SK-N-SH treated with all-trans-retinoic acid at 6 μM for 48 hours (cell line): ENCODE results near the gene CHST13.

ENCODE experiments used
- ATAC-seq: fragments of 200-7000 bp; cut with Tn5 transposase; 3 replicates; pipeline ENCODE4 v1.9.1; 2020; ENCODE audit warnings: mild to moderate bottlenecking, moderate library complexity
- ARNTL ChIP-seq: fragments of 450-650 bp; formaldehyde crosslinking; IDR thresholded peaks from 2 replicates; pipeline ENCODE4 v1.5.0; 2020; ENCODE audit warnings: low read depth, mild to moderate bottlenecking, moderate library complexity, borderline replicate concordance
- BACH2 ChIP-seq: fragments of 250-450 bp; sonication (Bioruptor Pico); IDR thresholded peaks from 2 replicates; pipeline ENCODE4 v1.9.0; 2021; ENCODE audit warnings: mild to moderate bottlenecking, borderline replicate concordance
- CSDC2 ChIP-seq: fragments of 250-450 bp; sonication (Bioruptor Pico); IDR thresholded peaks from 2 replicates; pipeline ENCODE4 v1.5.0; 2020; ENCODE audit warnings: mild to moderate bottlenecking, moderate library complexity
- CSRNP3 ChIP-seq: fragments of 250-450 bp; sonication (Bioruptor Pico); IDR thresholded peaks from 2 replicates; pipeline ENCODE4 v1.5.1; 2021; ENCODE audit warnings: mild to moderate bottlenecking, moderate library complexity
- ESRRG ChIP-seq: fragments of 250-450 bp; sonication (Bioruptor Pico); IDR thresholded peaks from 2 replicates; pipeline ENCODE4 v1.6.1; 2021; ENCODE audit warnings: mild to moderate bottlenecking
- GLIS3 ChIP-seq: fragments of 250-450 bp; sonication (Bioruptor Pico); IDR thresholded peaks from 2 replicates; pipeline ENCODE4 v1.5.0; 2020; ENCODE audit warnings: mild to moderate bottlenecking, moderate library complexity
- ISL1 ChIP-seq: fragments of 250-450 bp; sonication (Bioruptor Pico); IDR thresholded peaks from 2 replicates; pipeline ENCODE4 v2.1.2; 2022; ENCODE audit warnings: mild to moderate bottlenecking, moderate library complexity
- OSR1 ChIP-seq: fragments of 250-450 bp; sonication (Bioruptor Pico); IDR thresholded peaks from 2 replicates; pipeline ENCODE4 v1.8.0; 2022; ENCODE audit warnings: moderate library complexity, mild to moderate bottlenecking, inconsistent platforms
- PATZ1 ChIP-seq: fragments of 250-450 bp; sonication (Bioruptor Pico); IDR thresholded peaks from 2 replicates; pipeline ENCODE4 v1.8.0; 2020; ENCODE audit warnings: mild to moderate bottlenecking, moderate library complexity, borderline replicate concordance
- POU6F1 ChIP-seq: fragments of 250-450 bp; sonication (Bioruptor Pico); IDR thresholded peaks from 2 replicates; pipeline ENCODE4 v1.8.0; 2021; ENCODE audit warnings: low read depth, mild to moderate bottlenecking, moderate library complexity, borderline replicate concordance
- PPARA ChIP-seq: fragments of 250-450 bp; sonication (Bioruptor Pico); IDR thresholded peaks from 2 replicates; pipeline ENCODE4 v1.5.0; 2020; ENCODE audit warnings: mild to moderate bottlenecking, borderline replicate concordance
- RARB ChIP-seq: fragments of 250-450 bp; sonication (Bioruptor Pico); IDR thresholded peaks from 2 replicates; pipeline ENCODE4 v1.8.0; 2021; ENCODE audit warnings: mild to moderate bottlenecking, moderate library complexity
- SNAI2 ChIP-seq: fragments of 250-450 bp; sonication (Bioruptor Pico); IDR thresholded peaks from 2 replicates; pipeline ENCODE4 v1.5.0; 2020; ENCODE audit warnings: mild to moderate bottlenecking, moderate library complexity
- TCF4 ChIP-seq: fragments of 250-450 bp; sonication (Bioruptor Pico); IDR thresholded peaks from 2 replicates; pipeline ENCODE4 v1.8.0; 2021; ENCODE audit warnings: mild to moderate bottlenecking, moderate library complexity, borderline replicate concordance
- TOX ChIP-seq: fragments of 250-450 bp; sonication (Bioruptor Pico); IDR thresholded peaks from 2 replicates; pipeline ENCODE4 v1.8.0; 2021; ENCODE audit warnings: mild to moderate bottlenecking, moderate library complexity, borderline replicate concordance
- ZC3H10 ChIP-seq: fragments of 250-450 bp; sonication (Bioruptor Pico); IDR thresholded peaks from 2 replicates; pipeline ENCODE4 v1.5.1; 2021; ENCODE audit warnings: mild to moderate bottlenecking, moderate library complexity
- ZFP3 ChIP-seq: fragments of 250-450 bp; sonication (Bioruptor Pico); IDR thresholded peaks from 2 replicates; pipeline ENCODE4 v1.5.0; 2020; ENCODE audit warnings: mild to moderate bottlenecking, moderate library complexity
- ZFP30 ChIP-seq: fragments of 450-650 bp; formaldehyde crosslinking; IDR thresholded peaks from 2 replicates; pipeline ENCODE4 v1.5.0; 2022; ENCODE audit warnings: mild to moderate bottlenecking, moderate library complexity
- ZNF565 ChIP-seq: fragments of 450-650 bp; formaldehyde crosslinking; conservative IDR thresholded peaks from 2 replicates; pipeline ENCODE4 v1.5.0; 2020; ENCODE audit warnings: low read depth, mild to moderate bottlenecking, moderate library complexity
- ZNF70 ChIP-seq: fragments of 450-650 bp; formaldehyde crosslinking; IDR thresholded peaks from 2 replicates; pipeline ENCODE4 v1.5.0; 2020; ENCODE audit warnings: mild to moderate bottlenecking, moderate library complexity
- ZNF8 ChIP-seq: fragments of 450-650 bp; formaldehyde crosslinking; IDR thresholded peaks from 2 replicates; pipeline ENCODE4 v1.5.0; 2020; ENCODE audit warnings: mild to moderate bottlenecking, moderate library complexity
- TF ChIP-seq, protein P1 (sequence below): fragments of 250-450 bp; sonication (Bioruptor Pico); IDR thresholded peaks from 2 replicates; pipeline ENCODE4 v1.5.0; 2020; ENCODE audit warnings: mild to moderate bottlenecking, moderate library complexity

The CHST13 gene

DNA sequence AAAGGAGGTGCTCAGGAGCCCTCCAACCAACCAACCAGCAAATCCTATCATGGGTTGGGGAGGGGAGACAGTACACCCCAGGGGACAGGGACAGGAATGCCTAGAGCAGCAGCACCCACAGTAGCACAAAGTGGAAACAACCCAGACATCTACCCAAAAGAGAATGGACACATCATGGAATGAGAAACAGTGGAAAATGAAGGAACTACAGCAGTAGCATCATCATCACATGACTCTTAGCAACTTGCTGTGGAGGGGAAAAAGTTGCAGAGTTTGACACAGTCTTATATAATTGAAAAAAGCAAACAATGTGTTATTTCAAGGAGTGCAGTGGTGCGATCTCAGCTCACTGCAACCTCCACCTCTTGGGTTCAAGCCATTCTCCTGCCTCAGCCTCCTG is 23.8 kb downstream of the CHST13 start (continued):
- TF ChIP-seq, protein P1, sequence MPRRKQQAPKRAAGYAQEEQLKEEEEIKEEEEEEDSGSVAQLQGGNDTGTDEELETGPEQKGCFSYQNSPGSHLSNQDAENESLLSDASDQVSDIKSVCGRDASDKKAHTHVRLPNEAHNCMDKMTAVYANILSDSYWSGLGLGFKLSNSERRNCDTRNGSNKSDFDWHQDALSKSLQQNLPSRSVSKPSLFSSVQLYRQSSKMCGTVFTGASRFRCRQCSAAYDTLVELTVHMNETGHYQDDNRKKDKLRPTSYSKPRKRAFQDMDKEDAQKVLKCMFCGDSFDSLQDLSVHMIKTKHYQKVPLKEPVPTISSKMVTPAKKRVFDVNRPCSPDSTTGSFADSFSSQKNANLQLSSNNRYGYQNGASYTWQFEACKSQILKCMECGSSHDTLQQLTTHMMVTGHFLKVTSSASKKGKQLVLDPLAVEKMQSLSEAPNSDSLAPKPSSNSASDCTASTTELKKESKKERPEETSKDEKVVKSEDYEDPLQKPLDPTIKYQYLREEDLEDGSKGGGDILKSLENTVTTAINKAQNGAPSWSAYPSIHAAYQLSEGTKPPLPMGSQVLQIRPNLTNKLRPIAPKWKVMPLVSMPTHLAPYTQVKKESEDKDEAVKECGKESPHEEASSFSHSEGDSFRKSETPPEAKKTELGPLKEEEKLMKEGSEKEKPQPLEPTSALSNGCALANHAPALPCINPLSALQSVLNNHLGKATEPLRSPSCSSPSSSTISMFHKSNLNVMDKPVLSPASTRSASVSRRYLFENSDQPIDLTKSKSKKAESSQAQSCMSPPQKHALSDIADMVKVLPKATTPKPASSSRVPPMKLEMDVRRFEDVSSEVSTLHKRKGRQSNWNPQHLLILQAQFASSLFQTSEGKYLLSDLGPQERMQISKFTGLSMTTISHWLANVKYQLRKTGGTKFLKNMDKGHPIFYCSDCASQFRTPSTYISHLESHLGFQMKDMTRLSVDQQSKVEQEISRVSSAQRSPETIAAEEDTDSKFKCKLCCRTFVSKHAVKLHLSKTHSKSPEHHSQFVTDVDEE, result no peak
- TF ChIP-seq TOX (no peak), ZNF8 (no peak), POU6F1 (CRISPR knock-in tag) (no peak), ZC3H10 (CRISPR knock-in tag) (no peak), ISL1 (CRISPR knock-in tag) (no peak)

DNA sequence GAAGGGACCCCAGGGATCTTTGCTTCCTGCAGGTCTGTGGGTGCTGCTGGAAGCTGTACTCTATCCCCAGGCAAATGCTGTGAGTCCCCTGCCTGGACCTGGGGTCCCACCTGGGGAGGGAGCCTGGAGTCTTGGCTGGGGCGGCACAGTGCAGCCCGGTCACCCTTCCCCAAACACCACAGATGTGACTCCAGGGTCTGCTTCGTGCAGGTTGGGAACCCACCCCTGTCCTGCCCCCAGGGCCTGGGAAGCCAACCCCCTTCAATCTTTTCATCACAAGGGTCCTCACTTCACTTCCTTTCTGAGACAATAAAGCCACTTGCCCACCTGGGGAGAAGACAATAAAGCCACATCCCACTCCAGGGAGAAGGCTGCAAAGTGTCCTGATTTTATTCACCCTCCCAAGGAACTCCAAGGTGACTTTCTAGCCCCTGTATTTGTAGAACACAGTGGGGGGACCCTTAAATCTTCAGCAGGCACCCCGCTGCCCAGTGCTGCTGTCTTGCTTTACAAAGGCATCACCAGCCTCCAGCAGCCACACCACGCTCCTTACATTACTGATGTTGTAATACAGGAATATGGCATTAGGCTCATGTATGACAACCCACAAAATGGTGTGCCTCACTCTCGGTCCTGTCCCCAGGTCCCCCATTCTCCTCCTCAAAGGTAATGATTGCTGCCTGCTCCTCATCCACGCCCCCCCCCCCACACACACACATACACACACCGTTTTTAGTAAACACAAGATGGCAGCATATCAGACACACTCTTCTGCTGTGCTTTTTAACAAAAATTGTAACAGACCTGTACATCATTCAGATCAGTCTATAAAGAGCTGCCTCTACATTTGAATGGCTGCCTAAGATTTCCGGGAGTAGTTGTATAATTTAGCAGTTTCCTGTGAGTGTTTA is 24.9 kb downstream of the CHST13 start:
- ATAC-seq, result peak; percentile 53
- TF ChIP-seq TCF4 (CRISPR knock-in tag) (no peak), ZFP3 (no peak), ESRRG (CRISPR knock-in tag) (no peak), ZFP30 (CRISPR knock-in tag) (no peak), GLIS3 (CRISPR knock-in tag) (no peak), PATZ1 (CRISPR knock-in tag) (no peak), ARNTL (CRISPR knock-in tag) (no peak), ISL1 (CRISPR knock-in tag) (no peak), ZNF70 (no peak), CSDC2 (CRISPR knock-in tag) (no peak), SNAI2 (CRISPR knock-in tag) (no peak), ZNF565 (CRISPR knock-in tag) (no peak), PPARA (CRISPR knock-in tag) (no peak), POU6F1 (CRISPR knock-in tag) (no peak), OSR1 (CRISPR knock-in tag) (no peak), RARB (CRISPR knock-in tag) (no peak)
- TF ChIP-seq, all 23 proteins: peak for 0

- ATAC-seq, result no peak
- no peak for TF ChIP-seq OSR1 (CRISPR knock-in tag)
- TF ChIP-seq ISL1 (CRISPR knock-in tag), result no peak
- TF ChIP-seq ARNTL (CRISPR knock-in tag), result no peak
- no peak for TF ChIP-seq ZNF70
- no peak for TF ChIP-seq ZNF565 (CRISPR knock-in tag)
- TF ChIP-seq PPARA (CRISPR knock-in tag), result no peak
- TF ChIP-seq CSDC2 (CRISPR knock-in tag), result no peak
- no peak for TF ChIP-seq ZFP3
- TF ChIP-seq BACH2 (CRISPR knock-in tag), result no peak
- TF ChIP-seq CSRNP3 (CRISPR knock-in tag), result no peak
- TF ChIP-seq TOX, result no peak
- no peak for TF ChIP-seq ZC3H10 (CRISPR knock-in tag)
- TF ChIP-seq GLIS3 (CRISPR knock-in tag), result no peak
- TF ChIP-seq ESRRG (CRISPR knock-in tag), result no peak
- TF ChIP-seq ZFP30 (CRISPR knock-in tag), result no peak
- no peak for TF ChIP-seq RARB (CRISPR knock-in tag)
- no peak for TF ChIP-seq ZNF8
- TF ChIP-seq TCF4 (CRISPR knock-in tag), result no peak
- TF ChIP-seq PATZ1 (CRISPR knock-in tag), result no peak
These were observed 26.0 kb downstream of the CHST13 start for GRCh38 chr3:126549861-126550487.
